PC-3 (cell line): Measurements from ENCODE around the gene DOK5.

Source experiments
- EZH2 ChIP-seq: fragments of 300-600 bp; sonication (generic); IDR thresholded peaks from one replicate; pipeline ENCODE4 v1.6.1; 2017; ENCODE audit warnings: antibody characterized with exemption, mild to moderate bottlenecking, low read length; ENCODE audit not compliant: unreplicated experiment
- TF ChIP-seq, protein P1 (sequence below): fragments of 300-600 bp; sonication (generic); conservative IDR thresholded peaks from 2 replicates; pipeline ENCODE4 v1.5.1; 2017; ENCODE audit warnings: antibody characterized with exemption, low read depth, mild to moderate bottlenecking, low read length

GRCh38 chr20:54620611-54621010 lies 145.2 kb downstream of the DOK5 start:
- TF ChIP-seq, protein P1, sequence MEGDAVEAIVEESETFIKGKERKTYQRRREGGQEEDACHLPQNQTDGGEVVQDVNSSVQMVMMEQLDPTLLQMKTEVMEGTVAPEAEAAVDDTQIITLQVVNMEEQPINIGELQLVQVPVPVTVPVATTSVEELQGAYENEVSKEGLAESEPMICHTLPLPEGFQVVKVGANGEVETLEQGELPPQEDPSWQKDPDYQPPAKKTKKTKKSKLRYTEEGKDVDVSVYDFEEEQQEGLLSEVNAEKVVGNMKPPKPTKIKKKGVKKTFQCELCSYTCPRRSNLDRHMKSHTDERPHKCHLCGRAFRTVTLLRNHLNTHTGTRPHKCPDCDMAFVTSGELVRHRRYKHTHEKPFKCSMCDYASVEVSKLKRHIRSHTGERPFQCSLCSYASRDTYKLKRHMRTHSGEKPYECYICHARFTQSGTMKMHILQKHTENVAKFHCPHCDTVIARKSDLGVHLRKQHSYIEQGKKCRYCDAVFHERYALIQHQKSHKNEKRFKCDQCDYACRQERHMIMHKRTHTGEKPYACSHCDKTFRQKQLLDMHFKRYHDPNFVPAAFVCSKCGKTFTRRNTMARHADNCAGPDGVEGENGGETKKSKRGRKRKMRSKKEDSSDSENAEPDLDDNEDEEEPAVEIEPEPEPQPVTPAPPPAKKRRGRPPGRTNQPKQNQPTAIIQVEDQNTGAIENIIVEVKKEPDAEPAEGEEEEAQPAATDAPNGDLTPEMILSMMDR: no peak
- TF ChIP-seq EZH2: no peak
